Ovary (tissue), 3 donors: ENCODE data around the gene HTR3C.

Experiments
- CTCF ChIP-seq, 3 donors: fragments of 450-650 bp in 2 of 3; fragments of 200-600 bp in 1 of 3; IDR thresholded peaks; one replicate each; pipeline versions ENCODE4 v1.5.1 to v1.8.0; 2016 to 2022; ENCODE audit warnings: antibody characterized with exemption in 3 of 3, mild to moderate bottlenecking in 1 of 3
- EP300 ChIP-seq: sonication (generic); formaldehyde crosslinking; IDR thresholded peaks from one replicate; pipeline ENCODE4 v1.6.1; 2017; ENCODE audit warnings: antibody characterized with exemption
- POLR2A ChIP-seq: fragments of 450-650 bp; IDR thresholded peaks from one replicate; pipeline ENCODE4 v1.6.1; 2017; ENCODE audit warnings: antibody characterized with exemption, mild to moderate bottlenecking, moderate library complexity
- donor health status: DM: no; HTN: no; CAD: no.

DNA sequence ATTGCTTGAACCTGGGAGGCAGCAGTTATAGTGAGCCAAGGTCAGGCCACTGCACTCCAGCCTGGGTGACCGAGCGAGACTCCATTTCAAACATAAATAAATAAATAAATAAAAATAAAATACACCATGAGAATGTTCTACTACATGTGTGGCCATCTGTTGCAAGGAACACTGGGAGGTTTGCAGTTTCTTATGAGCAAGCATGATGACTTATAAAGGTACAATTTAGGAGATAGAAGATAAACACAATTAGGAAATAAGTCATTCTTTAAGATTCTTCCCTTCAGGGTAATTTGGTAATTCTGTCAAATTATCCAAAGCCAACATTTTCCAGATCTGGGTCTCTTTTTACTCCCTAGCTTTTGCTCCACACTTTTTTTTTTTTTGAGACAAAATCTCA lies 13.4 kb downstream of the HTR3C start:
- TF ChIP-seq POLR2A (no peak), CTCF (IDR thresholded peaks at IDR 0.05) (no peak), EP300 (no peak)
